Keratinocyte (primary cell): ENCODE results near the gene PPFIA3.

Experiments used
- EZH2 ChIP-seq: IDR thresholded peaks from one replicate; pipeline ENCODE4 v1.6.1; 2012; ENCODE audit warnings: inconsistent platforms, mild to moderate bottlenecking, low read length, moderate library complexity
- TF ChIP-seq, protein P1 (sequence below), 3 experiments: IDR thresholded peaks in 1 of 3; conservative IDR thresholded peaks in 1 of 3; optimal IDR thresholded peaks in 1 of 3; 2 replicates in 2 of 3; 3 replicates in 1 of 3; pipeline versions ENCODE3 to v1.5.1; 2011; ENCODE audit warnings: low read length in 3 of 3, mild to moderate bottlenecking in 3 of 3, moderate library complexity in 2 of 3, control low read depth in 1 of 3, inconsistent platforms in 1 of 3; ENCODE audit not compliant: insufficient read depth in 2 of 3; ENCODE audit errors: extremely low read depth in 1 of 3

DNA sequence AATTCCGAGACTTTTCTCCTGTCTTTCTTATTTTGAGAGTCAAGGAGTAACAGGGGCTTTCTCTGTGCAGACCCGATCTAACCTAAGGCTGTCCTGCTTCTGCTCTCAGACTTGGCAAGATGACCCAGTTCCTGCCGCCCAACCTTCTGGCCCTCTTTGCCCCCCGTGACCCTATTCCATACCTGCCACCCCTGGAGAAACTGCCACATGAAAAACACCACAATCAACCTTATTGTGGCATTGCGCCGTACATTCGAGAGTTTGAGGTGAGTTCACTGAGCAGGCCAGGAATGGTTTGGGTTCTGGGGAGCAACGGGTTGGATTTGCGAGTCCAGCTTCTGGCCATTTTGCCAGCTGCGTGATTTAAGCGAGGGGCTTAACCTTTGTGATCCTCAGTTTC is 33.0 kb upstream of the PPFIA3 start:
- TF ChIP-seq, protein P1, sequence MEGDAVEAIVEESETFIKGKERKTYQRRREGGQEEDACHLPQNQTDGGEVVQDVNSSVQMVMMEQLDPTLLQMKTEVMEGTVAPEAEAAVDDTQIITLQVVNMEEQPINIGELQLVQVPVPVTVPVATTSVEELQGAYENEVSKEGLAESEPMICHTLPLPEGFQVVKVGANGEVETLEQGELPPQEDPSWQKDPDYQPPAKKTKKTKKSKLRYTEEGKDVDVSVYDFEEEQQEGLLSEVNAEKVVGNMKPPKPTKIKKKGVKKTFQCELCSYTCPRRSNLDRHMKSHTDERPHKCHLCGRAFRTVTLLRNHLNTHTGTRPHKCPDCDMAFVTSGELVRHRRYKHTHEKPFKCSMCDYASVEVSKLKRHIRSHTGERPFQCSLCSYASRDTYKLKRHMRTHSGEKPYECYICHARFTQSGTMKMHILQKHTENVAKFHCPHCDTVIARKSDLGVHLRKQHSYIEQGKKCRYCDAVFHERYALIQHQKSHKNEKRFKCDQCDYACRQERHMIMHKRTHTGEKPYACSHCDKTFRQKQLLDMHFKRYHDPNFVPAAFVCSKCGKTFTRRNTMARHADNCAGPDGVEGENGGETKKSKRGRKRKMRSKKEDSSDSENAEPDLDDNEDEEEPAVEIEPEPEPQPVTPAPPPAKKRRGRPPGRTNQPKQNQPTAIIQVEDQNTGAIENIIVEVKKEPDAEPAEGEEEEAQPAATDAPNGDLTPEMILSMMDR (optimal IDR thresholded peaks at IDR 0.05 in 1 of 3, IDR thresholded peaks at IDR 0.05 in 1 of 3, conservative IDR thresholded peaks at IDR 0.05 in 1 of 3; ENCODE audit: extremely low read depth in 1 of 3, insufficient read depth in 2 of 3, low read length in 3 of 3) = no peak
- no peak for TF ChIP-seq EZH2
